GM19438 (cell line): Measurements from ENCODE around the gene ERLIN1.

ENCODE experiments used
- ATAC-seq: cut with Tn5 transposase; IDR thresholded peaks from one replicate; pipeline ENCODE4 v1.9.1; 2021; ENCODE audit warnings: low read depth; ENCODE audit not compliant: unreplicated experiment

Gene ERLIN1

DNA sequence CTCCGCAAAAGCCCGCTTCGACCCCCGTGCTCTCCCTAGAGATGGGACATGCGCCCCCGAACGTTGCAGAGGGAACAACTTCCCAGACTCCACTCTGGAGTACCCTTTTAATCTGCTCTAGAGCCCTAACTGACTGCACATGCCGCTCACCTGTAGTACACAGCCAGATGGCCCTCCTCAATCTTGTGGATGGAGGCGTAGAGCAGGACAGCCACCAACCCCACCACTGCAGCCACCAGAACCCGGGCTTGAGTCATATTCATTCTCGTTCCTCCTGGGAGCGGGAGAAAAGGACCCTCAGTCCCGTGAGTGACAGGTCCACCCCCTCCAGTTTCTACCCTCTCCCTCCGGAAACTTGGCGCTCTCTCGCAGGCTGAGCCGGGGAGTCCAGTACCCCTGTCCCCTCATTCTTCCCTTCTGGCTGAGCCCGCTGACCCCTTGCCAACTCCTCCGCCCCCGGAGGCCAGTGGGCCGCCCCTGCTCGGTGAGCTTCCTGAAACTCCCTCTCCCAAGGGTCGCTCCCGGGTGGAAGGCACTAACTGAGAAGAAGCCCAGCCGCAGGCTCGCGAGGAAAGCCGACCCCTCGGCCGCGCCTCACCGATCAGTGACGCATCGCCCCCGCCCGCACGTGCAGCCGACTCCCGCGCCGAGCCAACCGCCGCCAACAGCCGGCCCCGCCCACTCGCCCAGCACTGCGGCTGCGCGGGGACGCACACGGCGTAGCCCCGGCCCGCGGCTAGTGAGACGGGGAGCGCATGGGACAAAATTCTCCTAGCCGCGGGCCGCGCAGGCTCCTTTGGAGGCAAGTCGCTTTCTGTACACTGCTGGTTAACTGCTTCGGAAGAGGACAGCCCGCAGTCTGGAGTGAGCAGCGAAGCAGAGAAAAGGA, at the start of gene ERLIN1:
TSS of gene ERLIN1 (minus strand) at position 666 of the 889 bp plus-strand sequence. CDS start at position 263, 403 bp downstream.
- ATAC-seq, result peak; percentile 77

- no peak for ATAC-seq
These were observed 46.3 kb upstream of the ERLIN1 start for GRCh38 chr10:100232101-100232500.

- ATAC-seq, result no peak
These were observed 44.1 kb upstream of the ERLIN1 start for GRCh38 chr10:100229819-100230422.

- no peak for ATAC-seq
These were observed 38.0 kb upstream of the ERLIN1 start for GRCh38 chr10:100223879-100224278.

GRCh38 chr10:100222529-100222928, 36.7 kb upstream of the ERLIN1 start:
- no peak for ATAC-seq

- ATAC-seq, result no peak
These were observed 30.2 kb upstream of the ERLIN1 start for GRCh38 chr10:100216006-100216405.

GRCh38 chr10:100209303-100209702, 23.5 kb upstream of the ERLIN1 start:
- no peak for ATAC-seq

GRCh38 chr10:100208276-100208675, 22.4 kb upstream of the ERLIN1 start:
- ATAC-seq, result no peak

DNA sequence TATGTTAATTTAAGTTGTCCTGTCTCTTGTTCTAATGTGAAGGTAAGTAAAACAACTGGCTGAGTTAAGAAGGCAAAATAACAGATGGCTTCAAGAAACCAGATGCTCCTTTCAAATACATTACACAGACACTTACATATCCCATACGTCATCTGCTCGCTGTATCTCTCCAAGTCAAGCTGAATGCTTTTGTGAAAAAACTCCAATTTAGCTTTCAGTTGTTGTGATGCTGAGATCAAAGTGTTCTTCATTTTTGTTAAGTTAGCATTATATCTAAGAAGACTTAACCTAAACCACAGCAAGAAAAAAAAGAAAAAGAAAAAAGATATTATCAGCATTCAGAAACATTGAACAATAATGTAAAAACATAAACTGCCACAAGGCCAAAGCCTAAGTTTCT, 18.5 kb upstream of the ERLIN1 start:
- no peak for ATAC-seq

DNA sequence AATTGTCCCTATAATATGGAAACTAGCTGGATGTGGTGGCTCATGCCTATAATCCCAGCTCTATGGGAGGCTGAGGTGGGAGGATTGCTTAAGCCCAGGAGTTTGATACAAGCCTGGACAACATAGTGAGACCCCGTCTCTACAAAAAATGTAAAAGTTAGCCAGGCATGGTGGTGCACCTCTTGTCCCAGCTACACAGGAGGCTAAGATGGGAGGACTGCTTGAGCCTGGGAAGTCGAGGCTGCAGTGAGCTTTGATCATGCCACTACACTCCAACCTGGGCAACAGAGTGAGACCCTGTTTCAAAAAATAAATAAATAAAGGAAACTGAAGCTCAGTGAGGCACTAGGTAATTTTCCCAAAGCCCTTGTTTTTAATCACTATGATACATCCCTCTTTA, 15.7 kb upstream of the ERLIN1 start:
- ATAC-seq, result no peak

GRCh38 chr10:100194711-100195110, 8.9 kb upstream of the ERLIN1 start:
- no peak for ATAC-seq

- ATAC-seq, result no peak
These were observed 6.5 kb upstream of the ERLIN1 start for GRCh38 chr10:100192350-100192749.

- ATAC-seq, result peak; percentile 46
These were observed 704 bp upstream of the ERLIN1 start for GRCh38 chr10:100186253-100187212.

GRCh38 chr10:100184840-100185239, 989 bp downstream of the ERLIN1 start:
- ATAC-seq, result no peak

GRCh38 chr10:100184426-100184825, 1.4 kb downstream of the ERLIN1 start:
- ATAC-seq, result no peak

- ATAC-seq, result no peak
These were observed 2.3 kb downstream of the ERLIN1 start for GRCh38 chr10:100183481-100183880.

GRCh38 chr10:100182908-100183307, 2.9 kb downstream of the ERLIN1 start:
- ATAC-seq, result no peak

GRCh38 chr10:100182281-100182680, 3.5 kb downstream of the ERLIN1 start:
- no peak for ATAC-seq

- ATAC-seq, result no peak
These were observed 10.0 kb downstream of the ERLIN1 start for GRCh38 chr10:100175875-100176274.

GRCh38 chr10:100174699-100175677, 10.8 kb downstream of the ERLIN1 start:
- peak; percentile 67 for ATAC-seq
